HG03432 (cell line): Measurements from ENCODE around the gene NR2F1.
"Not testable (repeated sequence)": the region's sequence is repeated elsewhere in the genome, so short reads cannot be mapped to it uniquely, and the experiment has no call there.

Experiments used
- ATAC-seq: cut with Tn5 transposase; IDR thresholded peaks from one replicate; pipeline ENCODE4 v1.9.1; 2021; ENCODE audit warnings: mild to moderate bottlenecking, moderate library complexity; ENCODE audit not compliant: unreplicated experiment

Gene NR2F1

DNA sequence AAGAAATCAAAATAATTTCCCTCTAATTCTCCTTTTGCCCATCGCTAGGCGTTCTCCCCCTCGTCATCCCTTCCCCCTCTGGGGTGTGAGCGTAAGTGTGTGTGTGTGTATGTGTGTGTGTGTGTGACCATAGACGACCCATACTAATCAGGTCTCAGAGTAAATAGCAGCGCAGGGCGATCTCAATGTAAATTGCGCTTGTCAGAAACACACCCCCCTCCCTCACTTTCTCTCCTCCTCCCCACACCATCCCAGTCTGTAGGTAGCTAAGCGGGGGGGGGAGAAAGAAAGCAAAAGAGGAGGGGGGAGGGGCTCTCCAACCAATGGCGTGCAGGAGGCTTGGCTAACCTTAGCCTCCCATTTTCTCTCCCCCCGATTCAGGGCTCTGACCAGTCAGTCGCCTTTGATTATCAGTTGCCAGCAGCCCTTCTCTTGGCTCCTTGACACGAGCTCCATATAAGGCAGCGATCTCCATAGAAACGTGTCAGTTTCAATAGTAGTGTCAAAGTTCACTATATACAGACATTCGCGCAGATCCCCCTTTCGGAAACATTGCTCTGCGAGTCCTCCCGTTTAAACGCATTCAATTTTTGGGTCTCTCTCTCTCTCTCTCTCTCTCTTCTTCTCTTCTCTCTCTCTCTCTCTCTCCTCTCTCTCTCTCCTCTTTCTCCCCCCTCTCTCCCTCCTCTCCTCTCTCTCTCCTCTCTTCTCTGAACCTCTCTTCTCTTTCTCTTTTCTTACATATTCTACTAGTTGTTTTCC, at the start of gene NR2F1:
Gene NR2F1, plus strand, starts transcription at position 546 of the 762 bp plus-strand sequence. CDS start 1,802 bp downstream, outside the sequence.
- no peak for ATAC-seq

DNA sequence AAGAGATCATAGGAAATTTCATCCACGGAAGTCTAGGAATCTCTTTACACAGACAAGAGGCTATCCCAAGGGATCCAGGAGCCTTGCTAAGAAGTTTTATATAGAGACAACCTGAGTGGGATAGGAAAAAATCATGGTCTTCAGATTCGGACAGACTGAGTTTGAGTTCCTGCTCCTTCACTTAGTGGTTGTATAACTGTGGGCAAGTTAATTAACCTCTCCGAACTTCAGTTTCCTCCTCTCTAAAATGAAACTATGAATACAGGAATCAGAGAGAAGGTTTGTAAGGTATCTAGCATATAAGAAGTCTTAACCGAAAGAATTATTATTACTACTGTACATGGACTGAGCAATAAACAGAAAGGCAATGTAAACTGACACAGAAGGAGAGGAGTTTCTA, 37.1 kb upstream of the NR2F1 start:
- ATAC-seq = no peak

DNA sequence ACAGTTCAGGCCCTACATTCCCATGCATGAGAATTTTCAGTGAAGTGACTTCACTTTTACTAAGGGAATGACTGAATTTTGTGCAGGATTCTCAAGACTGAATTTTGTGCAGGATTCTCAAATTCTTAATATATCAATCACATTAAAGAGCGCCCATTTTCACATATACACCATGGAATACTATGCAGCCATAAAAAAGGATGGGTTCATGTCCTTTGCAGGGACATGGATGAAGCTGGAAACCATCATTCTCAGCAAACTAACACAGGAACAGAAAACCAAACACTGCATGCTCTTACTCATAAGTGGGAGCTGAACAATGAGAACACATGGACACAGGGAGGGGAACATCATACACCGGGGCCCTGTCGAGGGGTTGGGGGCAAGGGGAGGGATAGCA, 33.4 kb upstream of the NR2F1 start:
- ATAC-seq = not testable (repeated sequence)

DNA sequence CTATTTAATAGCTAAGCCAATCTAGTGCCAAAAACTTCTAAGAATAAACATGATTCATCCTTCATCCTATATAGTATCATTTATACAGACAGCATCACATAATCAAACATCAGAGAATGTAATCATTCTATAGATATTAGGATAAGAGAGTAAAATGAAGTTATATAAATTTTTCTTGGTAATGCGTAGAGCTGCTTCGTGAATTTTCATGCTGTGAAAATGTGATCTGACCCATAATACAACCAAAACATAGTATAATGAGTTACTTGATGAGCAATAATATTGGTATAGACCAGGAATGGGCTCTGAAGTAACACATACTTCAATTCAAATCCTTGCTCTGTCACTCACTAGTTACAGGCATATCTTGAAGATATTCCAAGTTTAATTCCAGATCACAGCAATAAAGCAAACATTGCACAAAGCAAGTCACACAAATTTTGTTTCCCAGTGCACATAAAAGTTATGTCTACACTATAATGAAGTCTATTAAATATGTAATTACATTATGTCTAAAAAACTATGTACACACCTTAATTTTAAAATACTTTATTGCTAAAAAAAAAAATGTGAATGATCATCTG, 25.9 kb upstream of the NR2F1 start:
- ATAC-seq = no peak

DNA sequence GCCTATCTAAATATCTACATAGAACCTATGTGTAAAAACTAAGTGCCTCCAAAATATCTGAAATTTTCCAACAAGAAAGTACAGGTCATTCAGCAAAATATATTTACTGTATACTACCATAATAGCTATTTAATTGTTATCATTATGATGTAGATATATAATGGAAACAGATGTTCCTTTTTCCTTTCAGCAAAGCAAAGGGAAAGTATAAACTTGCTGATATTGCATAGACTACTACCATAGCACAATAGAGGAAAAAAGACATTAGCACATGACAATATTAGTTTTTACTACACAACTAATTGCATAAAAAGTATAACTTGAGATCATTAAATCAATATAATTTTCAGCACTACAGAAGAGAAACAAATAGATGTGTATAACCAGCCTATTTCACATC, 16.9 kb upstream of the NR2F1 start:
- ATAC-seq = no peak

DNA sequence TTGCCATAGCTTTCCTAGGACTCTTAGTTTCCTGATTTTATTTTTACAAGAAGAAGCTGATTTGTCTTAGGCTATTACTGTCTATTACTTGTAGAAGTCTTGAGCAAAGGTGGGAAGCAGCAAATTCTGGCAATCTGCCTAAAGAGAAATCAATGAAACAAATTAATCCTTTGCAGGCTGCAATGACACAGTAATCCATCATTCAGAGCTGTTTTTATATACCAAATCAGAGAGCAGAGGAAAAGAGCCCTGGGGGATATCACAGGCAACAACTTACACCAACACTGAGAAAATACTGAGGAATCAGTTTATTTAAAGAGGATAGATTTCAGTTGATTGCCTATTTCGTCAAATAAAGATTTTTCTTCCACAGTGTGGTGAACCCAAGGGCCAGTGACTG, 15.6 kb upstream of the NR2F1 start:
- ATAC-seq = no peak

DNA sequence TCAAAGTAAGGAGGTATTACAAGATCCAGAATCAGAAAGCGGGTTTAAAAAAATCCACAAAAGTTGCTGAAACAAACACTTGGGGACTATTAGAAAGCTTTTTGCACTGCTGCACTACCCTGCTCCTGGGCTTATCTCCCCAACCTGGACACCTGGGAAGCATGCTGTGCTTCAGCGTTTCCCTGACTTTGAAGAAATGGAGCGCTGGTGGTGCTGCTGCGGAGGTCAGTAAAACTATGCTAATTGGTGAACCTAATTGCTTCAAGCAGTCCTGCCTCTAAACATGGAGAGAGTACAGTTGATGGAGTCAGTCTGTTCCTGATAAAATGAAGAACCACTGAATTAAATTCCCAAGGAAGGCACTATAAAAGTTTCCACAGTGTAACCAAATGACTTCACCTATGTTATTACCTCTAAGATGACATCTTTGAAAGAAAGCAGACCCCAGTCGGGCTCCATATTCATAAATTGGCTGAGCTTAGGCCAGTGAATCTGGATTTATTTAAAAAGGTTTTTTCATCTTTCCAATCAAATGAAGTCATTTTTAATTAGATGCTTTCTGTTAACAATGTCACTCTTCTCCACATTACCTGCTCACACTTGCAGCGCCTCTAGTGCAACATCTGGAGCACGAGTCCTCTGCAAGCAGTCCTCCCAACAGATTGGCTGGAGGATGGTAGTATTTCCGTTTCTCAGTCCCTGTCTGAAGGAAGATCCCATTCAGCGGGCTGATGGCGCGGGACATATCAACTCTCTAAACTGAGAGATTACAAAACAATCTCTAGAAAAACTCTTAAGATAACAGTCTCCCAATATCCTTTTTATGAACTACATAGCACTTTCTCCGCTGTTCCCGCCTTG, 13.5 kb upstream of the NR2F1 start:
- no peak for ATAC-seq

DNA sequence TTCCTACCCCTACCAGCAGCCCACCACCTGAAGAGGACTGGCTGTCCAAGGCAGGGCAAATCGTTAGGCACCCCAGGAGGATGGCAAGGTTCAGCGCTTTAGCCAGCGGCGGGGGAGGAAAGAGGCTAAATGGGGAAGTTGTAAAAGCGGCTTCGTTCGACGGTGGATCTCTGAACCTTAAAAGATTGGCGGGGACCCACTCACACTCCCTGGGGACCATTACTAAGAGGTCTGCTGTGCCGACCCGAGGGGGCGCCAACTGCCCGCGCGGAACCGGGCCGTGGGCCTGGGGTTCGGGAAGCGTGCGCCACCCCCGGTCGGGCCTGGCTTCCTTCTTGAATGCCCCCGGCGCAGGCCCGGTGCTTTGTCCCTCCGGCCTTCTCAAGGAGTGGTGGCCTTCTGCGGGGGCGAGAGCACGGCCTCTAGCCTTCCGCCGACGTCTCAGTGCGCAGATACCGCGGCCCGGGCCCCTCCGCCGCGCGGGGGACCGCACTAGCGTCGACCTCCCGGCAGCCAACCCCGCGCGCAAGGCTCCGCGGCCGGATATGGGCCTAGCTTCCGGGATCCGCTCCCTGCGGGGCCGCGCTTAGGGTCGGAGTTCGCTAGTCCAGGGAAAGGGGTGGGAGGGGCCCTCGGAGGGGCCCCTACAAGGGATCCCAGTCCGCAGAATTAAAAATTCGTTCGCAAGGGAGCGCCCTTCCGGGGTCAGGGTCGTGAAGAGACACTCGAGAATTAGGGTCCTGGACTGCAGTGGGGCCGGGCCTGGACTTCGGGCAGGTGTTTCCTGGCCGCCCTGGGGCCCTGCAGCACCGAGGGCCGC, 12.5 kb upstream of the NR2F1 start:
- peak; percentile 71 for ATAC-seq

DNA sequence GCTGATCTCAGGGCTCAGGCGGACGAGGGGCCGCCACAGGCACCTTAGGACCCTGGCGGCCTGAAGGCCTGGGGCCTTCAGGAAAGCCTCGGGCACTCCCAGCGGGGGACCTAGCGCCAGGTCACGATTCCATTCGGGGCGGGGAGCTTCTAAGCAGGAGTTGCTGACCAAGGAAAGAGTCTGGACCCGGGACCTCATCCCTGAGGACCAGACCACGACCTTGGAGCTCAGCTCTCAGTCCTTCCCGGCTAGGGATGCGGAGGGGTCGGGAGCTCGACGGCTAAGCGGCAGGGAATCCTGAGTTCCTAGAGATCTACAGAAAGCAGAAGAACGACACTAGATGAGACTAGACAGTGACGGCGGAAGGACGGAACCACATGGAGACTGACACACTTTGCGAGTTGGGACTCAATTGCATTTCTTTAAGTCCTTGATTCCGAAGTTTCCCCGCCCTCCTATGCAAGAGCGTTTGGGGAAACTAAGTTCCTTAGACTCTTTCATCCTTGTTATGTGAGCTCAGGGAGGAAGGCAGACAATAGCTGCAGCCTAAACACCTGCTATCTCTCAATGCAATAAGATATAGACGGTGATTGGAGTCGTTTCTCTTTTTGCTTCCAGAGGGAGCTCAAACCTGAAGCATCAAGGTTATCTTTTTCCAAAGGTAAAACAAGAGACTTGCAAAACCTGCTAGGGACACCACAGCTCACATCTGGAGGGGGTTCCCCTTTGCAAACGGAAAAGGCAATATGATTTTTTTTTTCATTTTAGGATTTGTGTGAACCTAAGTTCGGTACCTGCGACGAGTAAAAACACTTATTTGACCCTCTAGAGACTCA, 11.7 kb upstream of the NR2F1 start:
- no peak for ATAC-seq

DNA sequence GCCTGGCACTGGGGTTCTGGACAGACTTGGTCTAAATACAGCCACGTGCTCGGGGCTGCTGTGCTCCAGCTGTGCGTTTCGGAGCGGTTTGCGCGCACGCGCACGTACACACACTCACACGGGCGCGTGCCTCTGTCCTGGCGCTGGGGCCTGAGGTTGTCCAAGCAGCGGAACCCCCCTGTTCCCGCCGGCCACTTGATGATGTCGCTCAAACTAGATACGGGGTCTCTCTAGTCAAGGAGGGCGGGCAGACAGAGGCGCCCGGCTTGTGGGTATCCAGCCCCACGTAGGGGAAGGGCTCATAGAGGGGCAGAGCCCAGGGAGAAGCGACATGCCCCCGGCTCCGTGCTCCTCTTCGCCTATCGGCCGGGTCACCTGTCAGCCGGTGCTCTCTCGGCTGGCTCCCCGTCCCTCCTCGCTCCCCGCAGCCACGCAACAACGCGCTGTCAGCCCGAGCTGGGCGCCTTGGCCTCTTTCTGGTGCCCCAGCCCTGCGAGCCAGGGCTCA, 10.9 kb upstream of the NR2F1 start:
- no peak for ATAC-seq

DNA sequence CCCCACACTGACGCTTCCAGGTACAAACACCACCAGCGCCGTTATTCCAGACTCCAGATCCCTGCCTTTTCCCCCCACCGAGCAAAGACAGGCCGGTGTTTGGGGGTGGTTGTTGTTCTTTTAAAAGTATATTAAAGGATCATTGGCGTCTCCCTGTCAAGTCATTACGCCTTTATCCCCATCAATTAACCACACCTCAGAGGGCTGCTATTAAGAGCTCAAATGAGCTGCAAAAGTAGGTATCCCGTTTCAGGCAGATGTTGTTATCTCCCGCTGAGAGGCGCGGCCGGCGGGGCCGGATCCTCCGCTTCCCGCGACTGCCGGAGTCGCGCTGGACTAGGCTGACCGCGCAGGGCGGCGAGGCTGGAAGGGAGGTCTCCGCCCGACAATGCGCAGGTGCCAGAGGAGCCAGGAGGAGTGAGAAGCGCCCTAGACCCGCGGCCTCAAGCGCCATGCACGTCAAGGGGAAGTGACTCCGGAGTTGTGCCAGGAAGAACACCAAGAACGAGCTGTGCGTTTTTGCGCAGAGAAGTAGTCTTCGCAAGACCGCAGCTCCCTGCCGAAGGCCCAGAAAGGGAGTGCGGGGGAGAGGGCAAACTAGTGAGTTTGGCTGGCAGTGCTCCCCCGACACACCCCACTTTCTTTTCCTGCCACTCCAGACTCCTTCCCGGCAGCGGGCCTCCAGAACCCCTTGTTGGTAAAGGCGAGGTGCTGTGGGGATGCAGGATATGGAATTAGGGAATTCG, 10.2 kb upstream of the NR2F1 start:
- no peak for ATAC-seq

DNA sequence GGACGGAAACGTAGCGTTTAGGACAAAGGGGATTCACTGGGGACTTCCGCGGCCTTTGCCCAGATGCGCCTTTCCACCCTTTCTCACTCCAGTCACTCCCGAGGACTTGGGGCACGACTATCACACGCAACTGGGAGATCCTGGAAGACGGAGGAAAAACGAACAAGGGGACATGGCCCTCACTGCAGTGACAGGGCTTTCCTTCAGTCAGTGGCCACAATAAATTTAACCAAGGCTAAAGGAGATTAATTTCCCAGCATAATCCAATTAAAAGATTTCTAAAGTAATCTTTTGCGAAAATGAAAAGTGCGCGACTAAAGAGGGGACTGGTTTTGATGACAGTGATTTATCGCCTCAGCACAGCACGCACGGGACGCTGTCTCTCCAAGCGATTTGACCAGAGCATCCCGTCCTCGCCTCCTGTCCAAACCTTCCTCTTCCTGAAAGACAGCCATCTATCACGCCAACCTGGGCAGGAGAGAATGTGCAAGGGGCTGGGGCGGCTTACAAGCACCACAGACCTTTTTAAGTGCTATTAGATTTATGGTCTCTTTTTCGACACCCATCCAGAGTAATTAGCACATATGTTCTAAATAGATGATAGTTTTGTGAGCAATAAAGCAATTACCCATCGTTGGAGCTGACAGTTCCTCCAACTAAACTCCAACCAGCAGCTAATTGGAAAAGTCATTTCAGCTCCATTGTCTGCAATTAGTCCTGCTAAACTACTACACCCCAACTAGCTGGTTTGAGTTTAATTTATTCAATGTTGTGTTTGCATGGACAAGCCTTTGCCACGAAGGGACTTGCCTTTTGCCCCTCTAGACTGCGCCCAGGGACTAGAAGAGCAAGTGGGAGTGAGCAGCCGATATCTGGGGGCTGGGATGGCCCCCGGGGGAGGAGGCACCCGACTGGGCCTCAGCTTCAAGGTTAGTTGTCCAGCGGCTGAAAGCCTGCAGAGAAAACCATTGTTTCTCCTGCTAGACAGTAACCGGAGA, 9.4 kb upstream of the NR2F1 start:
- no peak for ATAC-seq

DNA sequence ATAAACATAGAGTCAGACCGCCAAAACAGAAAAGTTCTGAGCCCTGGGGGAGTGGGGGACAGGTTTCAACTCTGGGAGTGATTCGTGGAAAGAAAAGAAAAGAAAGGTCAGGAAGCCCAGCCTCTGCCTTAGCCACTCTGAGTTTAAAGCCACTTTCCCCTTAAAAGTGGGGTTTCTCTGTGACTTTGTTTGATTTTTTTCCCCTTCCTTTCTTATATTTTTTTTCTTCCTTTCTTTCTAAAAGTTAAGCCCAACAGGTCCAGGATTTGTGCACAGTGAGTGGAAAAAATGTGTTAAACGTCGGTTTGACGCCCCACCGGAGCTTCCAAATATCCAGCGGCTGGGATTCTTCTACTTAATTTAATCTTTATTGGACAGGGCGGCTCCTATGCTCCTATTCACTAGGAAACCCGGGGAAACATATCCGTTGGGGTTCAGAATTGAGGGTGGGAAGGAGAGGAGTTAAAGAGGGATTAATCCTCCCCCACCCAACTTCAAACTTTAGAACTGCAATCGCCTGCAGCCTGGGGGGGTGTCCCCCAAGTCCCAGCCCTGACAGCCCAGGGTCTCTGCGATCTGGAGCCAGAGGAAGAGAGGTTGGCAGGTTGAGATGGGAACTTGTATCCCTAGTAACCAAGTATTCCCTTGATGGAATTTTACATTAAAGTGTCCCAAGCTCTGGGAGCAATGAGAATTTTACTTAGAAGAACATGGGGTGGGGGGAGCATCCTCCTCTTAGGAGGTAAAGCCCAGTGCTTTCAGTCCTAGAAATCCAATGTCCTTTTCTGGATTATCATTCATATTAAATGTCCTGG, 8.3 kb upstream of the NR2F1 start:
- no peak for ATAC-seq

DNA sequence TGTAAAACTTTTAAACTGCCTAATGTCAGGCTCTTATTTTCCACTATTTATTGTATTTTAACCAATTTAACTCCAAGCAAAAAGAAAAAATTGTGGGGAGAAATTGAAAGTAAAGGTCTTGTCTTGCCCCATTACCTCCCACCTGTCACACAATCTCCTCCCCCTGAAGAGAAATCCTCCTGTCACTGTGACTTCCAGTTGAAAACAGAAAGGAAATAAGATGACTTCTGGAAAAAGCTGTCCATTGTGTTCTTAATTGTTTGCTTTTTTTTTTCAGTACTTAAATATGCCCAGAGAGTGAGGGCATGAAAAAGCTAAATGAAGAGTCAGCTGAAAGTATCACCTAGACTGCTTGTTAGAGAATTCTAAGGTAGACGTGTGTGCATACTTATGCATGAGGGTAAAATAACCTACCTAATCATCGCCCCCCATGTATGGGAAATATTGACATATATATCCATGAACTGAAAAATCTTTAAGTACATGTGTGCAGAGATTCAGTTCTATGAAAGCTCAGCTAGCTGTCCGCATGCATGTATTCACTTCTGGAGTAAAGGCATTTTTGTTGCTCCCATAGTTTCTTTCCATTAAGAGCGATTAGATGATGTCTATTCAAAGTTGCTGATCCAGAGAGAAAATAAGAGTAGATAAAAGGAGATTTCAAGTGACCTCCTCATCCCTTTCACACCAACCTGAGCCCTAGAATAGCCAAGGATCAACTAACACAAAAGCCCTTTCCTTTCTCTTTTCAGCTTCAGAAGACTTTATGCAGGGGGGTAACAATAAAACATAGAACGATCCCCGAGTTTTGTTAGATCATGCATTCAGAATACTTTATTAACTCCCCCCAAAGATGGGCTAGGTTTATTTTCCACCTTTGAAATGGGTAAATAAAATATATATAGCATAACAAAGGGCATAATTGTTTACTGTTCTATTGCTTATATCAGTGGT, 7.3 kb upstream of the NR2F1 start:
- no peak for ATAC-seq

DNA sequence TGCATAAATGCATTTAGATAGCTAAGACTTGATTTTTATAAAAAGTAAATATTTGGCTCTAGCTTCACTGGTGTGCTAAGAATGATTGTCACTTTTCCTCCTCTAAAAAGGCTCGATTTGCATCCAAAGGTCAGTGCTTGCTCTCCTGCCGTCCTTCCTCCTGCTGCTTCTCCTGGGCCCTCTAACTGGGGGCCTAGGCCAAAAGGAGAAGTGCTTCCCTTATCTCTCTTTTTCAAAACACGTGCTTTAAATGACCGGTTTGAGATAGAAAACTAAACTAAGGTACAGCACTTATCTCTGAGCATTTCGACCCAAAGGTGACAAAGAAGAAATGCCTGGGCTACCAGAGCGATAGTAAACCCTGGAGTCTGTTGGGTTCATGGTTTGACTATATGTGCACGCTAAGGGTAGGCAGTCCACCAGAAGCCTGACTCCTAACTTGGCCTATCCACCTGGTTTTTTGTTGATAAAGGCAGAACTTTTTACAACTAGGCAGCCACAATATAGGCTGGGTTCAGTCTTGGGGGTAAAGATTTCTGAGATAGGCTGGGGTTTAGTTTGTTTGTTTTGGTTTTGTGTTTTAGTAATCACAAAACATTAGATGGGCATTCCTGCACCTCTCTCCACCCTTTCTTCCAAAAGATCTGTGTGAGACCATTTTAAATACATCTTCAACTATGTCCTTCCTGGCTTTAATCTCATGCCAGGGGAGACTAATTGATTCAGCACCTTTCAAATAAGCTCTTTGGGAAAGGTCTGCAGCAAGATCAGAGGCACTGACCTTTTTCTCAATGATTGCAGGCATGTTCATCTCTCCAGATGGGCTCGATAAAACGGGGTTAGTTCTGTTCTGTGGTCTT, 5.8 kb upstream of the NR2F1 start:
- ATAC-seq = no peak
